HepG2 (cell line): ENCODE measurements around the gene COL4A2. TPM values are rescaled to one million over a fixed set of nuclear protein-coding genes. Genes with fewer than 3 reads are reported as not detected.

Experiments used
- ATAC-seq: fragments of 200-7000 bp; cut with Tn5 transposase; 3 replicates; pipeline ENCODE4 v1.9.1; 2020; ENCODE audit warnings: mild to moderate bottlenecking, moderate library complexity
- BruUV-seq: library from RNA; stranded (reverse); fragments of 400-500 nt; replicated peaks from 2 replicates; lab custom pipeline; 2021; lab: Mats Ljungman, UMichigan
- CTCF ChIA-PET: fragments of 300-600 bp; formaldehyde crosslinking; extraction: SDS; loops from one replicate; lab custom pipeline; 2021; ENCODE audit warnings: low total read pairs, inconsistent platforms, low intra/inter-chr PET ratio; lab: Yijun Ruan, JAX
- POLR2A ChIA-PET: fragments of 350-600 bp; sonication (Branson Sonifier 250); formaldehyde crosslinking; loops from one replicate; lab custom pipeline; 2020; ENCODE audit warnings: antibody characterized with exemption, inconsistent platforms; lab: Yijun Ruan, JAX
- DNase-seq: peaks from one replicate; pipeline ENCODE4 v3.0.0-alpha.2; 2015; ENCODE audit warnings: low spot score
- FAIRE-seq: peaks from 3 replicates; lab custom pipeline; 2011; peaks lifted over from hg19 to GRCh38; lab: Jason Lieb, UNC
- H2AFZ ChIP-seq: one replicate; pipeline ENCODE4 v1.6.1; 2011; ENCODE audit warnings: low read length, inconsistent platforms
- H3K27ac ChIP-seq: fragments of 300-600 bp; 3 replicates; pipeline ENCODE4 v1.8.0; 2011; ENCODE audit warnings: mixed run types, mild to moderate bottlenecking, mixed read lengths, low read length, inconsistent platforms; ENCODE audit not compliant: insufficient read depth; ENCODE audit errors: extremely low read length
- H3K27me3 ChIP-seq, 2 experiments: fragments of 200-600 bp in 1 of 2; 2 replicates in 1 of 2; 3 replicates in 1 of 2; pipeline versions ENCODE4 v1.6.0 to v1.8.0; 2011; ENCODE audit warnings: low read length in 2 of 2, mild to moderate bottlenecking in 2 of 2, moderate library complexity in 2 of 2, inconsistent platforms in 1 of 2; ENCODE audit not compliant: insufficient read depth in 2 of 2, control insufficient read depth in 1 of 2
- H3K36me3 ChIP-seq, 2 experiments: fragments of 200-600 bp in 1 of 2; replicated peaks in 1 of 2; 2 replicates in 1 of 2; 3 replicates in 1 of 2; pipeline versions ENCODE4 v1.5.1 to v1.8.0; 2011; ENCODE audit warnings: low read length in 2 of 2, inconsistent platforms in 1 of 2; ENCODE audit not compliant: insufficient read depth in 2 of 2, control insufficient read depth in 1 of 2
- H3K4me1 ChIP-seq: 2 replicates; pipeline ENCODE4 v1.5.1; 2012; ENCODE audit warnings: low read length, inconsistent platforms; ENCODE audit not compliant: insufficient read depth
- H3K4me2 ChIP-seq: 2 replicates; pipeline ENCODE4 v1.6.0; 2011; ENCODE audit warnings: low read depth, low read length, inconsistent platforms
- H3K4me3 ChIP-seq, 3 experiments: fragments of 200-600 bp in 1 of 3; sonication (generic), shearing (Covaris generic) in 1 of 3; replicated peaks in 1 of 3; 2 replicates each; pipeline ENCODE4 v1.5.1; 2011 to 2016; ENCODE audit warnings: low read length in 3 of 3, inconsistent platforms in 2 of 3, low read depth in 2 of 3, mild to moderate bottlenecking in 2 of 3, control low read depth in 1 of 3, mixed read lengths in 1 of 3; ENCODE audit not compliant: insufficient read depth in 1 of 3
- H3K79me2 ChIP-seq: one replicate; pipeline ENCODE4 v1.6.1; 2011; ENCODE audit warnings: low read length, inconsistent platforms; ENCODE audit not compliant: insufficient read depth
- H3K9ac ChIP-seq: 2 replicates; pipeline ENCODE4 v1.6.0; 2011; ENCODE audit warnings: mild to moderate bottlenecking, low read depth, low read length, inconsistent platforms; ENCODE audit not compliant: insufficient read depth
- H3K9me3 ChIP-seq: 2 replicates; pipeline ENCODE4 v1.5.1; 2012; ENCODE audit warnings: mild to moderate bottlenecking, low read length
- H4K20me1 ChIP-seq: 2 replicates; pipeline ENCODE4 v1.6.0; 2011; ENCODE audit warnings: inconsistent platforms, mild to moderate bottlenecking, low read length, moderate library complexity; ENCODE audit not compliant: insufficient read depth
- FOXP1 ChIP-seq, 2 experiments: fragments of 450-650 bp in 1 of 2; IDR thresholded peaks; 2 replicates each; pipeline ENCODE4 v1.6.1; 2017 to 2018; ENCODE audit warnings: antibody characterized with exemption in 1 of 2
- GPN1 ChIP-seq: sonication (generic); formaldehyde crosslinking; IDR thresholded peaks from 2 replicates; pipeline ENCODE4 v1.5.1; 2020; ENCODE audit warnings: missing genetic modification reagents, borderline replicate concordance
- REL ChIP-seq: sonication (generic); formaldehyde crosslinking; conservative IDR thresholded peaks from 2 replicates; pipeline ENCODE4 v1.8.0; 2022; ENCODE audit warnings: mild to moderate bottlenecking, missing genetic modification reagents, moderate library complexity
- REXO4 ChIP-seq: sonication (generic); formaldehyde crosslinking; IDR thresholded peaks from 2 replicates; pipeline ENCODE4 v1.8.0; 2022; ENCODE audit warnings: missing genetic modification reagents, mild to moderate bottlenecking, borderline replicate concordance
- SP1 ChIP-seq, 2 experiments: fragments of 450-650 bp in 1 of 2; sonication (generic) in 1 of 2; formaldehyde crosslinking in 1 of 2; IDR thresholded peaks; 2 replicates each; pipeline versions ENCODE4 v1.4.0 to v1.6.1; 2016 to 2020; ENCODE audit warnings: missing genetic modification reagents in 1 of 2
- YEATS2 ChIP-seq: sonication (generic); formaldehyde crosslinking; IDR thresholded peaks from 2 replicates; pipeline ENCODE4 v1.4.0; 2020; ENCODE audit warnings: missing genetic modification reagents, borderline replicate concordance
- ZFP36L2 ChIP-seq: sonication (generic); formaldehyde crosslinking; IDR thresholded peaks from 2 replicates; pipeline ENCODE4 v1.4.0; 2020; ENCODE audit warnings: missing genetic modification reagents
- ZNF121 ChIP-seq: sonication (generic); formaldehyde crosslinking; IDR thresholded peaks from 2 replicates; pipeline ENCODE4 v1.5.0; 2020; ENCODE audit warnings: mild to moderate bottlenecking, missing genetic modification reagents
- ZNF383 ChIP-seq: sonication (generic); formaldehyde crosslinking; IDR thresholded peaks from 2 replicates; pipeline ENCODE4 v1.4.0; 2020; ENCODE audit warnings: missing genetic modification reagents, mild to moderate bottlenecking, borderline replicate concordance
- ZNF720 ChIP-seq: sonication (generic); formaldehyde crosslinking; IDR thresholded peaks from 2 replicates; pipeline ENCODE4 v1.4.0; 2020; ENCODE audit warnings: missing genetic modification reagents
- ZNF816 ChIP-seq: sonication (generic); formaldehyde crosslinking; IDR thresholded peaks from 2 replicates; pipeline ENCODE4 v1.8.0; 2022; ENCODE audit warnings: missing genetic modification reagents, mild to moderate bottlenecking, borderline replicate concordance
- WGBS: methylation state at CpG from one replicate; pipeline ENCODE4 v1.1.6; 2017; ENCODE audit warnings: low lambda C conversion rate; 5-methylcytosine and 5-hydroxymethylcytosine counted together
- in situ Hi-C: cut with HindIII; loops from 2 replicates; pipeline ENCODE4 v1.10.0; 2017; ENCODE audit warnings: low pct_unique_long_range_greater_than_20kb; ENCODE audit not compliant: extremely low pct_ligation_motif_present
- intact Hi-C: fragments of 100-400 bp; cut with micrococcal nuclease; formaldehyde crosslinking; loops from one replicate; pipeline ENCODE4 v1.10.0; 2022; ENCODE audit not compliant: unreplicated experiment
- polyA plus RNA-seq, 8 experiments: library from polyadenylated mRNA; depleted of rRNA in 3 of 8; stranded (reverse) in 7 of 8; unstranded in 1 of 8; fragments of >200 nt; fragmentation: Illumina TruSeq in 4 of 8; extraction: Trizol in 4 of 8; gene quantifications; 2 replicates each; pipeline versions ENCODE4 v1.2.1 to v1.2.3, GENCODE V29; 2011 to 2016; ENCODE audit warnings: low read depth in 4 of 8, missing spikeins in 1 of 8, mixed read lengths in 1 of 8; ENCODE audit not compliant: insufficient read depth in 1 of 8
- total RNA-seq, 5 experiments: library from RNA; depleted of rRNA; stranded (reverse); fragments of >200 nt; fragmentation: Illumina TruSeq; extraction: Trizol; gene quantifications; 2 replicates each; pipeline ENCODE4 v1.2.3, GENCODE V29; 2016; ENCODE audit warnings: low read depth in 1 of 5
- TF ChIP-seq, protein P1 (sequence below): sonication (generic); formaldehyde crosslinking; IDR thresholded peaks from 2 replicates; pipeline ENCODE4 v1.4.0; 2020; ENCODE audit warnings: mild to moderate bottlenecking, low read depth, missing genetic modification reagents

COL4A2 gene
- total and polyA plus RNA-seq, 2 of the 13 experiments (the other 11 are each of a cell fraction or from before 2014, with no cell fraction given), result 0.22 to 1.9 TPM

DNA sequence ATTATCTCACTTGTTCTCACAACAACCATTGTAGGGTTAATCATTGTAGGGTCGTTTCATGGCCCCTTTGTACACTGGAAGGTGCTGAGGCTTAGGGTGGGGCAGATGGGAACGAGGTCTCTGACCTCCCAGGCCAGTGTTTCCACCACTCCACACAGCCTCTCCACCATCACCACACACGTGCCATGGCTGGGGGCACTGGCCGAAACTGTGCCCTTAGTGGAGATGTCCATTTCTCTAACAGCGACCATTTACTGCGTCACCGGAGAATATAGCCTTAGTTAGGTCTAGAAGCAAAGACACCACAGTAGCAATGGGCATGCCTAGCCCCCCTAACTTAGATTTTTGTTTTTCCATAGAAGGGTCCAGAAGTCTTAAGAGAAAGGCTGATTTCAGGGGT, 36.6 kb upstream of the COL4A2 start (continued):
- TF ChIP-seq FOXP1 (IDR thresholded peaks at IDR 0.05), result no peak
- no peak for TF ChIP-seq FOXP1 (CRISPR knock-in tag; IDR thresholded peaks at IDR 0.05)
- no peak for TF ChIP-seq GPN1 (CRISPR knock-in tag)
- TF ChIP-seq ZNF720 (CRISPR knock-in tag), result no peak
- no peak for TF ChIP-seq REL (CRISPR knock-in tag)

- TF ChIP-seq ZNF121, result no peak
- no peak for TF ChIP-seq ZNF816
- TF ChIP-seq ZNF383, result no peak
- TF ChIP-seq REXO4 (CRISPR knock-in tag), result no peak
- TF ChIP-seq, protein P1, sequence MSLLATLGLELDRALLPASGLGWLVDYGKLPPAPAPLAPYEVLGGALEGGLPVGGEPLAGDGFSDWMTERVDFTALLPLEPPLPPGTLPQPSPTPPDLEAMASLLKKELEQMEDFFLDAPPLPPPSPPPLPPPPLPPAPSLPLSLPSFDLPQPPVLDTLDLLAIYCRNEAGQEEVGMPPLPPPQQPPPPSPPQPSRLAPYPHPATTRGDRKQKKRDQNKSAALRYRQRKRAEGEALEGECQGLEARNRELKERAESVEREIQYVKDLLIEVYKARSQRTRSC (CRISPR knock-in tag), result no peak
- TF ChIP-seq ZFP36L2, result no peak
- TF ChIP-seq YEATS2 (CRISPR knock-in tag), result no peak
- no peak for TF ChIP-seq SP1 (IDR thresholded peaks at IDR 0.05)
- TF ChIP-seq SP1 (CRISPR knock-in tag; IDR thresholded peaks at IDR 0.05), result no peak
- 1% methylated on average over 5 of the region's 5 CpGs for WGBS
- Histone ChIP-seq H3K9ac (no peak overlapping the region), H3K9me3 (no peaks in the 10 kb centered on the region), H3K4me3 (no peak overlapping the region), H3K27ac (no peak overlapping the region), H3K4me2 (no peak overlapping the region), H4K20me1 (no peaks in the 10 kb centered on the region), H3K4me1 (no peaks in the 10 kb centered on the region), H3K27me3 (peaks cover 4 to 37% of the 10 kb centered on the region in 2 experiments; a peak in 2 of 5 replicates), H3K36me3 (no peaks in the 10 kb centered on the region), H2AFZ (no peak overlapping the region), H3K79me2 (no peaks in the 10 kb centered on the region)
- ATAC-seq (no peak), DNase-seq (no peak), FAIRE-seq (no peak)
- no TSS peak for BruUV-seq
- in situ Hi-C loops, result no loop called here
- intact Hi-C loops, result no loop called here
- POLR2A ChIA-PET, result no interaction called here
- CTCF ChIA-PET, result no interaction called here
Observed at GRCh38 chr13:110271313-110271712, 35.8 kb upstream of the COL4A2 start.
